CD14-positive monocyte (primary cell): ENCODE measurements around the gene MRPL48. TPM values are rescaled to one million over a fixed set of nuclear protein-coding genes. Genes with fewer than 3 reads are reported as not detected.

Experiments
- DNase-seq, 3 donors: peaks; one replicate each; pipeline ENCODE4 v3.0.0-alpha.2; 2011 to 2022
- H2AFZ ChIP-seq: 2 replicates; pipeline ENCODE4 v1.6.0; 2012; ENCODE audit warnings: mild to moderate bottlenecking, low read depth, low read length, inconsistent platforms; ENCODE audit not compliant: insufficient read depth, poor library complexity, severe bottlenecking
- H3K27ac ChIP-seq, 2 donors: 1 replicate in 1 of 2; 2 replicates in 1 of 2; pipeline ENCODE4 v1.5.1; 2012 to 2013; ENCODE audit warnings: low read length in 2 of 2, control low read depth in 1 of 2, inconsistent platforms in 1 of 2, low read depth in 1 of 2, mild to moderate bottlenecking in 1 of 2
- H3K27me3 ChIP-seq, 2 donors: one replicate each; pipeline versions ENCODE4 v1.6.0 to v1.6.1; 2011 to 2013; ENCODE audit warnings: low read length in 2 of 2; ENCODE audit not compliant: control insufficient read depth in 2 of 2, insufficient read depth in 2 of 2
- H3K36me3 ChIP-seq, 2 donors: replicated peaks in 1 of 2; 1 replicate in 1 of 2; 2 replicates in 1 of 2; pipeline versions ENCODE4 v1.5.1 to v1.6.1; 2012 to 2013; ENCODE audit warnings: low read length in 2 of 2, control low read depth in 1 of 2, inconsistent platforms in 1 of 2, mild to moderate bottlenecking in 1 of 2; ENCODE audit not compliant: insufficient read depth in 2 of 2, control insufficient read depth in 1 of 2
- H3K4me1 ChIP-seq, 2 donors: 1 replicate in 1 of 2; 2 replicates in 1 of 2; pipeline versions ENCODE4 v1.5.1 to v1.6.1; 2012 to 2013; ENCODE audit warnings: low read length in 2 of 2, control low read depth in 1 of 2, inconsistent platforms in 1 of 2, mild to moderate bottlenecking in 1 of 2, moderate library complexity in 1 of 2; ENCODE audit not compliant: insufficient read depth in 2 of 2, control insufficient read depth in 1 of 2
- H3K4me2 ChIP-seq: replicated peaks from 2 replicates; pipeline ENCODE3; 2012; ENCODE audit warnings: low read length, moderate library complexity, mild to moderate bottlenecking; ENCODE audit not compliant: poor library complexity, severe bottlenecking; ENCODE audit errors: extremely low read depth
- H3K4me3 ChIP-seq, 3 experiments: fragments of 200-600 bp in 1 of 3; sonication (generic) in 1 of 3; replicated peaks in 1 of 3; 1 replicate in 2 of 3; 2 replicates in 1 of 3; pipeline ENCODE4 v1.5.1; 2011 to 2013; ENCODE audit warnings: low read length in 3 of 3, mild to moderate bottlenecking in 3 of 3, control low read depth in 2 of 3, low read depth in 2 of 3, inconsistent platforms in 1 of 3, moderate library complexity in 1 of 3
- H3K79me2 ChIP-seq: 2 replicates; pipeline ENCODE4 v1.6.0; 2012; ENCODE audit warnings: mild to moderate bottlenecking, control low read depth, inconsistent platforms, low read length, moderate library complexity; ENCODE audit not compliant: insufficient read depth
- H3K9ac ChIP-seq: 2 replicates; pipeline ENCODE4 v1.6.0; 2017; ENCODE audit warnings: low read length, mild to moderate bottlenecking; ENCODE audit not compliant: insufficient read depth, poor library complexity, severe bottlenecking
- H3K9me3 ChIP-seq, 2 donors: replicated peaks in 1 of 2; 1 replicate in 1 of 2; 2 replicates in 1 of 2; pipeline versions ENCODE4 v1.5.1 to v1.6.1; 2012 to 2013; ENCODE audit warnings: low read length in 2 of 2, control low read depth in 1 of 2; ENCODE audit not compliant: control insufficient read depth in 1 of 2, insufficient read depth in 1 of 2
- H4K20me1 ChIP-seq: 2 replicates; pipeline ENCODE4 v1.6.0; 2012; ENCODE audit warnings: mild to moderate bottlenecking, low read length, control low read depth, moderate library complexity; ENCODE audit not compliant: insufficient read depth
- H3K27ac Mint-ChIP-seq, 7 donors: one replicate each; pipeline ENCODE4 v1.8.0; 2020; ENCODE audit warnings: mild to moderate bottlenecking in 7 of 7, mixed read lengths in 7 of 7, moderate library complexity in 6 of 7, inconsistent platforms in 2 of 7
- H3K27me3 Mint-ChIP-seq, 3 donors: one replicate each; pipeline ENCODE4 v1.8.0; 2021 to 2022; ENCODE audit warnings: low read depth in 3 of 3, mild to moderate bottlenecking in 3 of 3, mixed read lengths in 3 of 3, moderate library complexity in 3 of 3, inconsistent platforms in 1 of 3
- H3K36me3 Mint-ChIP-seq, 2 donors: one replicate each; pipeline ENCODE4 v1.8.0; 2020; ENCODE audit warnings: mixed read lengths in 2 of 2, inconsistent platforms in 1 of 2, mild to moderate bottlenecking in 1 of 2
- H3K4me1 Mint-ChIP-seq: one replicate; pipeline ENCODE4 v1.8.0; 2020; ENCODE audit warnings: mild to moderate bottlenecking, mixed read lengths
- H3K4me3 Mint-ChIP-seq, 2 donors: one replicate each; pipeline ENCODE4 v1.8.0; 2020; ENCODE audit warnings: mild to moderate bottlenecking in 2 of 2, mixed read lengths in 2 of 2, moderate library complexity in 1 of 2
- H3K9me3 Mint-ChIP-seq, 7 donors: one replicate each; pipeline ENCODE4 v1.8.0; 2020 to 2022; ENCODE audit warnings: mixed read lengths in 7 of 7, mild to moderate bottlenecking in 6 of 7, moderate library complexity in 6 of 7, inconsistent platforms in 2 of 7
- WGBS: methylation state at CpG from one replicate; pipeline ENCODE4 v1.1.5; 2013; ENCODE audit warnings: missing lambda C conversion rate; ENCODE audit not compliant: insufficient coverage; 5-methylcytosine and 5-hydroxymethylcytosine counted together
- intact Hi-C, 2 donors: fragments of 100-400 bp; cut with micrococcal nuclease; formaldehyde crosslinking; loops; one replicate each; pipeline versions ENCODE4 v1.15.0 to v1.15.1; 2023
- polyA plus RNA-seq, 3 donors: library from polyadenylated mRNA; depleted of rRNA in 1 of 3; unstranded in 2 of 3; stranded (reverse) in 1 of 3; fragments of 300-500 nt in 2 of 3; fragments of >200 nt in 1 of 3; fragmentation: Illumina TruSeq in 2 of 3; gene quantifications; 1 replicate in 2 of 3; 2 replicates in 1 of 3; pipeline ENCODE4 v1.2.3, GENCODE V29; 2012 to 2021
- TF ChIP-seq, protein P1 (sequence below): fragments of 200-600 bp; IDR thresholded peaks from one replicate; pipeline ENCODE4 v1.8.0; 2022; ENCODE audit warnings: antibody characterized with exemption, mild to moderate bottlenecking

The MRPL48 gene
- polyA plus RNA-seq, 3 donors = 17.8 to 43.1 (median 42.9) TPM

DNA sequence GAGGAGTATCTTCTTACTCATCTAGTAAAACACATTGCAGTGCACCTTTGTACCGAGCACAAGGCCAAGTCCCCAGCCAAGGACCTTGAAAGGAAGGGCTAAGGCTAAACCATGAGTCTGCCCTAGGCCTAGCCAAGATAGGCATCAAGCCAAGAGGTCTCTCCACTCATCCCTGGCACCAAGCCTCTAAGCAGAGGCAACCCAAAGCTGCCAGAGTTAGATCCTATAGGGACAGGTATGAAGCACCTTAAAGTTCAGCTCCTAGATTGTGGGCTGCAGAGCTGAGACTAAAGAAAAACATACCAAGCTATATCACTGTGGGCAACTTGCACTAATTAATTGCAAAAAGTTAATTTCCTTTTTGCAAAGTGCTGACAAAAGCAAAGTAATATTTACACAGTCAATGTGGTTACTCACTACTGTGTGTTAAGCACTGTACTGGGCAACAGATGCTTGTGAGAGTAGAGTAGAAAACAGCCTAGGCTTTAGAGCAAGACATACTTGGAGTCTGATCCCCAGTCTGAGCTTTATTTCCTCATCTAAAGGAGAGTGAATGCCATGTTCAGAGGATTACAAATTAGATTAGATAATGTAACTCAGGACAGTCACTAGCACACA lies 81.8 kb downstream of the MRPL48 start:
- Mint-ChIP-seq H3K36me3 (peaks cover 39 to 60% of the 10 kb centered on the region in 2 donors), H3K4me1 (no peaks in the 10 kb centered on the region), H3K27ac (no peak overlapping the region), H3K4me3 (no peak overlapping the region), H3K9me3 (no peaks in the 10 kb centered on the region), H3K27me3 (peaks cover 0 to 5% (median 0%) of the 10 kb centered on the region in 3 donors)
- no peak overlapping the region for H3K4me2 ChIP-seq
- intact Hi-C loops = no loop called here
- TF ChIP-seq, protein P1, sequence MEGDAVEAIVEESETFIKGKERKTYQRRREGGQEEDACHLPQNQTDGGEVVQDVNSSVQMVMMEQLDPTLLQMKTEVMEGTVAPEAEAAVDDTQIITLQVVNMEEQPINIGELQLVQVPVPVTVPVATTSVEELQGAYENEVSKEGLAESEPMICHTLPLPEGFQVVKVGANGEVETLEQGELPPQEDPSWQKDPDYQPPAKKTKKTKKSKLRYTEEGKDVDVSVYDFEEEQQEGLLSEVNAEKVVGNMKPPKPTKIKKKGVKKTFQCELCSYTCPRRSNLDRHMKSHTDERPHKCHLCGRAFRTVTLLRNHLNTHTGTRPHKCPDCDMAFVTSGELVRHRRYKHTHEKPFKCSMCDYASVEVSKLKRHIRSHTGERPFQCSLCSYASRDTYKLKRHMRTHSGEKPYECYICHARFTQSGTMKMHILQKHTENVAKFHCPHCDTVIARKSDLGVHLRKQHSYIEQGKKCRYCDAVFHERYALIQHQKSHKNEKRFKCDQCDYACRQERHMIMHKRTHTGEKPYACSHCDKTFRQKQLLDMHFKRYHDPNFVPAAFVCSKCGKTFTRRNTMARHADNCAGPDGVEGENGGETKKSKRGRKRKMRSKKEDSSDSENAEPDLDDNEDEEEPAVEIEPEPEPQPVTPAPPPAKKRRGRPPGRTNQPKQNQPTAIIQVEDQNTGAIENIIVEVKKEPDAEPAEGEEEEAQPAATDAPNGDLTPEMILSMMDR = no peak
- WGBS = 100% methylated on average over 1 of the region's 1 CpG
- H3K4me1 ChIP-seq = no peaks in the 10 kb centered on the region
- peaks cover 14% of the 10 kb centered on the region for H3K79me2 ChIP-seq
- H4K20me1 ChIP-seq = no peaks in the 10 kb centered on the region
- no peak overlapping the region for H3K9ac ChIP-seq
- no peaks in the 10 kb centered on the region for H3K9me3 ChIP-seq
- H3K27ac ChIP-seq = no peak overlapping the region
- no peaks in the 10 kb centered on the region for H3K27me3 ChIP-seq
- DNase-seq = no peak
- H2AFZ ChIP-seq = no peak overlapping the region
- H3K36me3 ChIP-seq = peaks cover 31 to 74% of the 10 kb centered on the region in 2 donors
- no peak overlapping the region for H3K4me3 ChIP-seq

DNA sequence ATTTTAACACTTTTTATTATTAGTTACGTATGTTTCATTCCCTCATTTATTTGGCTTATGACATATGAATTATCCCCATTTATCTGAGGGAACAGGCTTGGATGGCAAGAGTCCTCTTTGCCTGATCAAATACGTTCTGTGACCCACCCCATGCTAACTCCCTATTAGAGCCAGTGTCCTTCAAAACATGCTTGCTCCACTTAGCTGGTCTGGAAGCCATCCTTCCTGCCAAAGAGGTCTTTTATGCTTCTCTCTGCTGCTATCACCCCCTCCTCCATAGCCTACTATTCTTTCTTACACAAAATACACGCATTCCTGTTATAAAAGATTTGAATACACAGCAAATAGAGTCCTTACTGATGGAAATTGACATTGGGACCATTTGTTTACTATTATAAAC lies 82.6 kb downstream of the MRPL48 start:
- Histone ChIP-seq H3K27ac (no peak overlapping the region), H3K9ac (no peak overlapping the region), H3K4me1 (peaks cover 0 to 2% of the 10 kb centered on the region in 2 donors), H3K9me3 (no peaks in the 10 kb centered on the region), H3K36me3 (peaks cover 30 to 74% of the 10 kb centered on the region in 2 donors), H3K4me2 (no peak overlapping the region), H4K20me1 (no peaks in the 10 kb centered on the region), H2AFZ (no peak overlapping the region), H3K27me3 (no peaks in the 10 kb centered on the region), H3K4me3 (no peak overlapping the region), H3K79me2 (peaks cover 22% of the 10 kb centered on the region)
- no peak overlapping the region for H3K4me3 Mint-ChIP-seq
- no CpG with 5 or more reads among the region's 3 CpGs for WGBS
- peaks cover 33 to 58% of the 10 kb centered on the region in 2 donors for H3K36me3 Mint-ChIP-seq
- no peak overlapping the region for H3K27ac Mint-ChIP-seq
- no peak for DNase-seq
- no peaks in the 10 kb centered on the region for H3K9me3 Mint-ChIP-seq
- peaks cover 0 to 2% (median 0%) of the 10 kb centered on the region in 3 donors for H3K27me3 Mint-ChIP-seq
- intact Hi-C loops = no loop called here
- peaks cover 7% of the 10 kb centered on the region for H3K4me1 Mint-ChIP-seq
- TF ChIP-seq, protein P1 = no peak
